GM18858 (cell line): Measurements from ENCODE around the gene MVB12B.
"Not testable (repeated sequence)": the region's sequence is repeated elsewhere in the genome, so short reads cannot be mapped to it uniquely, and the experiment has no call there.

Experiments
- ATAC-seq: cut with Tn5 transposase; IDR thresholded peaks from one replicate; pipeline ENCODE4 v1.9.1; 2021; ENCODE audit not compliant: unreplicated experiment

MVB12B gene, protein sequence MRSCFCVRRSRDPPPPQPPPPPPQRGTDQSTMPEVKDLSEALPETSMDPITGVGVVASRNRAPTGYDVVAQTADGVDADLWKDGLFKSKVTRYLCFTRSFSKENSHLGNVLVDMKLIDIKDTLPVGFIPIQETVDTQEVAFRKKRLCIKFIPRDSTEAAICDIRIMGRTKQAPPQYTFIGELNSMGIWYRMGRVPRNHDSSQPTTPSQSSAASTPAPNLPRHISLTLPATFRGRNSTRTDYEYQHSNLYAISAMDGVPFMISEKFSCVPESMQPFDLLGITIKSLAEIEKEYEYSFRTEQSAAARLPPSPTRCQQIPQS

DNA sequence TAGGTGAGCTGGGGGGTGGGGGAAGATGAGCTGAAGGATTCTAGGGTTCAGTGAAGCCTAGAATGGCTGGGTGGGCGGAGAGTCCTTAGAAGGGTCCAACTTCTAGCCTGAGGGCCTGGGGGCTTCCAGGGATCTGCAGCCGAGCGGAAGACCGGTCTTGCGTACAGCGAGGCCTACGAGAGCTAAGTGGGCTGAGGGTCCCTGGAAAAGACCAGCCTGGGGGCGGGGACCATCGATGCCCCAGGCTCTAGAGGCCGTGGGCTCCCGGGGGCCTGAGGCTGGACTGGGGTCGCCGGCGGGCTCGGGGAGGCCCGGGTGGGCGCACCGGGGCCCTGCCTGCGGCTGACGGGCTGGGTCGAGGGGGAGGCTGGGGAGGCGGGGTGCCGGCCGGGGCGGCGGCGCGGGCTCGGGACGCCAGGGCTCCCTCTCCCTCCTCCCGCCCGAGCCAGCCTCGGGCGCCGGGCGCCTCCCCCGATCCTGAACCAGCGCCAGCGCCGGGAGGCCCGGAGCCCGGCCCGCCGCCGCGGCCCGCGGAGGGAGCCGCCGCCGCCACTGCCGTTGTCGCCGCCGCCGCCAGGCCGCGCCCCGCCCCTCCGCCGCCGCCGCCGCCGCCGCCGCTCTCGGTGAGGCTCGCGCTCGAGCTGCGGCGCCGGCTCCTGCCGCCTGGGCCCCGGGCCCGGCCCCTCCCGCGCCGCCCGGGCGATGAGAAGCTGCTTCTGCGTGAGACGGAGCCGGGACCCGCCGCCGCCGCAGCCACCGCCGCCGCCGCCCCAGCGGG is at the start of gene MVB12B:
Gene MVB12B (plus strand): TSS at position 602 of the 778 bp plus-strand sequence. CDS start 101 bp downstream, at position 703.
- ATAC-seq, result no peak

DNA sequence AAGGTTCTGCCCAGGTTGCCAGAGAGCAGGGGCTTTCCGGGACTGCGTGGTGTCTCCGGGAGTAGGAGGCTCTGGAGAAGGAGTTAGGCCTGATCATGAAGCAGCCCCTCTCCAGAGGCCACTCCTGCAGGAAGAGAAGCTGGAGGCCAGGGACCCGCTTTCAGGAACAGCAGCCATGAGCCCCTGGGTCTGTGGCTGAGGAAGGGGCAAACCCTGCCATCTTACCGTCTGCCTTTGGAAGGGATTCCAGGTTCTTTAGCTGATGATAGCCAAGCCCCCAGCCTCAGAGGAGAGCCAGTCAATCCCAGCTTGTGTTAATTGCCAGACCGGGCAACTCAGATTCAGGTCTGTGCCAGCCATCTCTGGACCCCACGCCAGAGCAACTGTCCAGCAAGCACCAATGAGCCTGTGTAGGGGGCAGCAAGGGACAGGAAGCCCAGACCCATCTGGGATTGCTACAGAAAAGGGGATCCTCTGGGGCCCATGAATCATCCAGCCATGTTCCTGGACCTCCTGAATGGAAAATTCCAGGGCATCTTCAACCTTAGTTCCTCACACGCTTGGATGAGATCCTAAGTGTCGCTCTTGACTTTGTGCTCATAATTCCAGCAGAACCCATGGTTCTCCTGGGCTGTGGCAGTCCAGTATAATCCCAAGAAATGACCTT is 42.7 kb upstream of the MVB12B start:
- ATAC-seq, result no peak

DNA sequence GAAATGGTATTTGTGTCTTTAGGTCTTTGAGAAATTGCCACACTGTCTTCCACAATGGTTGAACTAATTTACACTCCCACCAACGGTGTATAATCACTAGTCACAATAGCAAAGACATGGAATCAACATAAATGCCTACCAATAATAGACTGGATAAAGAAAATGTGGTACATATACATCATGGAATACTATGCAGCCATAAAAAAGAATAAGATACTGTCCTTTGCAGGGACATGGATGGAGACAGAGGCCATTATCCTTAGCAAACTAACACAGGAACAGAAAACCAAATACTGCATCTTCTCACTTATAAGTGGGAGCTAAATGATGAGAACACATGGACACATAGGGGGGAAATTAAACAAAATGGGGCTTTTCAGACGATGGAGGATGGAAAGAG is 41.0 kb upstream of the MVB12B start:
- ATAC-seq, result not testable (repeated sequence)

DNA sequence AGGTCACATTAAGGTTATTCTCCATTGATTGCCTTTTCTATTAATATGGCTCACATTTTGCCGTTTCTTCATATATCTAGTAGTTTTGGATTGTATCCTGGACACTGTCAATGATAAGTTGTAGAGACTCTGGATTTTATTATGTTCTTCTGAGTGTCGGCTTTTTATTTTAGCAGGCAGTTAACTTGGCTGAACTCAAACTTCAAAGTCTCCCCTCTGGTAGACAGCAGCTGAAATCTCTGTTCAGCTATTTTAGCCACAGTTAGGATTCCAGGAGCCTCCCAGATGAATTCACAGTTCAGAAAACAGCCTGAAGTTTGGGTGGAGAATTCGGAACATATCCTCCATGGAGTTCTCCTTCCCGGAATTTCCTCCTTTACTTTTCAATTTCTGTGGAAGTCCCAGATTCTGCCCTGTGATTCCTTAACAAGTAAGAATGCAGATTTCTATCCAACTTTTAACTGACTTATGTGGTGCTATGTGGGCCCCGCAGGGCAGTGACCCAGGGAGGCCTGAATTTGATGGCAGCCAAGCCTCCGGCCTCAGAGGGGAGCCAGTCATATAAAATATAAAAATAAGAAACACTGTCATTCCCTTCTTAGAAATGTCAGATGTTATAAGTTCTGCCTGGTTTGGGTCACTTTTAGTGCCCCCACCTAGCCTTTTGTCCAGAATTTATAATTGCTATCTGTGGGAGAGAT is 39.3 kb upstream of the MVB12B start:
- no peak for ATAC-seq

DNA sequence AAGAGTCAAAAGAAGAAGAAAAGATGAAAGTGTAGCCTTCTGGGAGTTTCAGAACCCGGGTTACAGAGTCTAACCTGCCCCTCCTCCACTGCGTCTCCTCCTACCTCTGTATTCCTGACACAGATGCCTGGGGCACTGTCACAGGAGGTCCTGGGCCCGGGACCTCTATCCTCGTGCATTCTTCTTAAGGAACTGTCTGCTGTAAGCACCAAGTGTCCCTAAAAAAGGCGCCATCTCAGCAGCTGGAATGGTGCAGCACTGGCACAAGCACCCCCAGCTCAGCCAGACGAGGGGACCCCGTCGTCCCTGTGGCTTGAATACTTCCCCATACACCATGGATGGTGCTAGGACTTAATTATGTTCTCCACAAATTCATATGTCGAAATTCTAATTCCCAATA is 35.8 kb upstream of the MVB12B start:
- no peak for ATAC-seq

DNA sequence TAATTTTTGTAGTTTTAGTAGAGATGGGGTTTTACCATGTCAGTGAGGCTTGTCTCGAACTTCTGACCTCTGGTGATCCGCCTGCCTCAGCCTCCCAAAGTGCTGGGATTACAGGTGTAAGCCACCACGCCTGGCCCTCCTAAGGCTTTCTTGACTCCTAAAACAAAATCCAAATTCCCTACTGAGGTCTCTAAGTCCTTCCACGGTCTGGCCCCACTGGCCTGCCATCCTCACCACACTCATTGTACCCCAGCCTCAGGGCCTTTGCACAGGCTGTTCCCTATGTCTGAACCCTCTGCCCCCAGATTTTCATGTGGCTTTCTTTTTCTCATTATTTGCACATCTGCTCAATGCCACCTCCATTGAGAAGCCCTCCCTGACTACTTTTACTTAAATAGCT is 34.7 kb upstream of the MVB12B start:
- no peak for ATAC-seq

DNA sequence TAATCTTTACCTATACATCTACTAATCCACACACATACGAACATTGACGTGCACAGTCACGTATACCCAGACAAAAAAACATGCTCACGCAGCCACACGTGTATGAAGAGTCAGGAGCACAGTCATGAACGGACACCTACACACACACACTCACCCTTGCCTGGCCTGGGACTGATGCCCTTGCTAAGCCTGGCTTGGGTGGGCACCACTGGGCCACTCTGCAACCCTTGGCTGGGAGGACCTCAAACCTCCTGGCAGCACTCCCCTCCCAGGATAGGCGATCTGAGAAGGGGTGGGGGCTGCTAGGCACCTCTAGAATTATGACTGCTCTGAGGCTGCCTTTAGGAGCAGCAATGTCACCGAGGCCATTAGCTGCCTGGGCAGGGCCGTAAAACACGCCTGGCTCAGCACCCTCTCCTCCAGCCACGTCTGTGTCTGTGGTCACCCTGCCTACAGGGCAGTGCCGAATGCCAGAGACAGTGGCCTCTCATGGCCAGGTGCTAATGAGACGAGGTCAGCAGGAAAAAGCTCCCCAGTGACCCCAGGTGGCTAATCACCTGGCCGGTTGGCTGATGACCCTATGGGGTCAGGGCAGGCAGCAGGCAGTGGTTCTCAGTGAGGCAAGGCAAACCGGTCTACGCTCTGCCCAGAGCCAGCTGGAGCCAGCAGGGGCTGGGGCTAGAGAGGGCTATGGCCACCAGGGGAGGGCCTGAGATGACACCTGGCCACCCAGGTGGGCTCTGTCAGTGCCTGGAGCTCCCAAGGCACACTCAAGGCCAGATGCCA is 33.7 kb upstream of the MVB12B start:
- no peak for ATAC-seq

DNA sequence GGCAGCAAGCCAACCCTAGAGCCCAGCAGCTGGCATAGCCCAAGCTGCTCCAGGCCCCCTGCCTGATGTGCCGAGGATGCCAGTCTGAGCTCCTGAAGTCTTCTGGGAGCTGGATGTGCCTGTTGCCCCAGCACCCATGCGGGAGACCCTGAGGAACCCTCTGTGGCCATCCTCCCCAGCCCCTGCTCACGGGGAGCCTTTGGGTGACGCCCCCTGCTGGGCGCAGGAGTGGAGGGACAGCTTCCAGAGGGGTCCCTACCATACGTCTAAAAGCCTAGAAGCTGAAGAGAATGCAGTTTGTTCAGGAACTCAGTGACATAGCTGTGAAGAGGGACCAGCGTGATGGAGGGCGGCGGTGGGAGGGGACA is 33.1 kb upstream of the MVB12B start:
- ATAC-seq, result no peak

DNA sequence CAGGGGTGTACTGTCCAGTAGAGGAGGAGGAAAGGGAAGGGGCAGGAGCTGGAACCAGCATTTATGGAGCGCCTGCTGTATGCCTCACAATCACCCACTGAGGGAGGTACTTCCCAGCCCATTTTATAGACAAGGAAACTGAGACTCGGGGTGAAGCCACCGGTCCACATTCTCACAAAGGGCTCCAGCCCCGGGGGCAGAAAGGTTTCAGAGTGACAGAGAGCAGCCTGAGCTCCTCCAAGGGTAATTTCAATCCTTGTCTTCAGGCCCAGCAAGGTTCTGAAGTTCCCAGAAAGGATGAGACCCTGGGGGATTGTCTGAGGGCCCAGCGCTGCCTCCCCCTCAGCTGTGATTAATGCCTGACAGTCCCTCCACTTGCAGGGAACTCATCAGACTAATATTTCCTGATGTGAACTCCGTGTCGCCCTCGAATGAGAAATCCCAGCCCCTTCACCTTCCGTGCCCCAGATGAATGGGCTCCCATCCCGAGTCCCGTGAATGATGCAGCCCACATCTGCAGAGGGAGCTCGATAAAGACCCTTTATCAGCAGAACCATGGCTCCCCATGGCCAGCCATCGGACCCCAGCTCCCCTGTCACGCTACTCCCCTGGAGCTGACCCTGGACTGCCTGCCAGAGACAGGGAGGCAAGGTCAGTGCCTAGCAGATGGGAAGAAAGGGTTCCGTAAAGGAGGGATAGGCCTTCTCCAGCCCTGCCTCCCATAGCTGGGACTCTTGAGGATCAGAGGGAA is 32.1 kb upstream of the MVB12B start:
- ATAC-seq, result no peak

DNA sequence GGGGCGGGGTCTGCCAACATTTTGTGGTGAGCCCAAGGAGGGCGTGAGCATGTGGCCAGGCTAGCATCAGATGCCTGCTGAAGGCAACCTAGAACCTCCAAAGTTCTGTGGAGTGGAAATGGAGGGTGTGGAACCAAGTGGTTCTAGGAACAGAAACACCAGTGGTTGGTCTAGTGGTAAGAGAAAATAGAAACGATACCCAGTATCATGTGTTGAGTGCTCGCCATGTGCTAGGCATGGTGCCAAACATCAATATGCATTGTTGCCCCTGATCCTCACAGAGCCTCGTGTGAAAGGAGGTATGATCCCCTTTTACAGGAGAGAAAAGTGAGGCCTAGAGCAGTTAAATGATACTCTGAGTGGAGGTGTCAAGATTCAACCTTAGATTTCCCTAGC is 31.5 kb upstream of the MVB12B start:
- ATAC-seq, result no peak

DNA sequence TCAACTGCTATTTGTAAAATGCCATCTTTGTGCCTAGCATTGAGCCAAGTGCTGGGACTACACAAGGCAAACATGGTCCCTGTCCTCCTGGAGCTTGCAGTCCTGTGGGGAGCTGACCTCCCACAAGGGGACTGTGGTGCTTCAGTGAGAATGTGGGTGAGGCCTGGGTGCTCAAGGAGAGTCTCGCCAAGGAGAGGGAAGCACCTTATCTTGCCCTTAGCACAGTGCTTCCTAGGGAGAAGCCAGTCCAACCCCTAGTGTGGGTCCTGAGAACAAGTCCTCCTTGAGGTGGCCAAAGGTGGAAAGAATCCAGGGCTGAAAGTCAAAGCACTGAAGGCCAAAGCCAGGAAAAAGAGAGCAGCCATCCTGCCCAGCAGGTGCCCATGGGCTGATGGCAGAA is 31.1 kb upstream of the MVB12B start:
- no peak for ATAC-seq

DNA sequence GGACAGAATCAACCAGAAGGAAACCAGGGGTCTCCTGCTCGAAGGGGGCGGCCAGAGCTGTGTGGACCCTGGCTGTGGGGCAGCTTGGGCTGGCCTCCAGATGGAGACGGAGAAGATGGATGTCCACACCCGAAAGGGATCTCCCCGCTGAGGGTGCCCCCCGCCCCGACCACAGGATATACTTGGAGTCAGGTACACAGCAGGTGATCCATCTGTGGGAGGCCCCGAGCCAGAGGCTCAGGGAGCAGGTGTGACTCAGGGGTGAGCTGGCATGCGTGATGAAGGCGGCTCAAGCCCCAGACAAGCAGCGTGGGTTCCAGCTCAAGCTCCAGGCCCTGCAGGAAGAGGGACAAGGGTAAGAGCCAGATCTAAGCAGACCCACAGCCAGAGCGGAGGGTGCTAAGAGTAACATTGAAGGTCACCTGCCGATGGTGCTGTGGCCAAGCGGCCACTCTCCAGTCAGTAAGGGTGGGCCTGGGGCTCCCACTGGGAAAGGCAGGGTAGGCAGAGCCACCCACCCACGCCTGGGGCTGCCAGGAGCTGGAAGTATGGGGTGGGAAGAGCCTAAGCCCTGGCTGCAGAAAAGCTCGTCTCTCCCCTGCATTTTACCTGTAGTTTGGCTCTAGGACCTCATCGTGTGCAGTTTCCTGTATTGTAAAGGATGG is 30.6 kb upstream of the MVB12B start:
- ATAC-seq, result no peak

DNA sequence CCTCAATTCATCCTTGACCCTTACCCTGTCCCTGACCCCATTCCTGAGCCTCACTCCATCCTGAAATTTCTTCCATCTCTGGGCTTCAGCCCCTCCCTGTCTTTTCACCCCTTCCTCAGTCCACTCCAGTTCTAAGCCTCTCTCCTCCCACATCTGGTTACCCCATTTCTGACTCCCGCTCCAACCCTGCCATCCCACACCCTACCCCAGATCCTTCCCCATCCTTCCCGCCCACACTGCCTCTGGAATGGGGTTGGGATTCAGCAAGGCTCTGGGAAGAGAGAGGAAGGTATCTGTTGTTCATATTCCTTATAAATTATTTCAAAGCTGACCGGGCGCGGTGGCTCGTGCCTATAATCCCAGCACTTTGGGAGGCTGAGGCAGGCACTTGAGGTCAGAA is 29.9 kb upstream of the MVB12B start:
- no peak for ATAC-seq

DNA sequence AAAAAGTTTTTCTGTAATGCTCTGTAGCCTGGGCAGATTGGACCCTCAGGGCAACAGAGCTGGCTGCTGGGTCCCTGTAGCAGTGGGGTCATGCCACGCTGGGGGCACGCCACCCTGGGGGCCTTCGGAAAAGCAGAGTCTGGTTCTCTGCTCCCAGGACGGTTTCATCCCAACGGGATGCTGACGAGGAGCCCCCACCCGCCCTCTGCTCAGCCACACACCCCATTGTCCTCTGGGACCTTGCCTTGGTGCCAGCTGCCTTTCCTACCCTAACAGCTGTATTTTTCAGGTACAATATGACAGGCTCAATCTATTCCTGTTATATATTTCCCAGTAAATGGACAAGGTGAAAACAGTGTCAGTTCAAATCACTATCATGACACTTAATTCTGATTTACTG is 29.0 kb upstream of the MVB12B start:
- ATAC-seq, result no peak

DNA sequence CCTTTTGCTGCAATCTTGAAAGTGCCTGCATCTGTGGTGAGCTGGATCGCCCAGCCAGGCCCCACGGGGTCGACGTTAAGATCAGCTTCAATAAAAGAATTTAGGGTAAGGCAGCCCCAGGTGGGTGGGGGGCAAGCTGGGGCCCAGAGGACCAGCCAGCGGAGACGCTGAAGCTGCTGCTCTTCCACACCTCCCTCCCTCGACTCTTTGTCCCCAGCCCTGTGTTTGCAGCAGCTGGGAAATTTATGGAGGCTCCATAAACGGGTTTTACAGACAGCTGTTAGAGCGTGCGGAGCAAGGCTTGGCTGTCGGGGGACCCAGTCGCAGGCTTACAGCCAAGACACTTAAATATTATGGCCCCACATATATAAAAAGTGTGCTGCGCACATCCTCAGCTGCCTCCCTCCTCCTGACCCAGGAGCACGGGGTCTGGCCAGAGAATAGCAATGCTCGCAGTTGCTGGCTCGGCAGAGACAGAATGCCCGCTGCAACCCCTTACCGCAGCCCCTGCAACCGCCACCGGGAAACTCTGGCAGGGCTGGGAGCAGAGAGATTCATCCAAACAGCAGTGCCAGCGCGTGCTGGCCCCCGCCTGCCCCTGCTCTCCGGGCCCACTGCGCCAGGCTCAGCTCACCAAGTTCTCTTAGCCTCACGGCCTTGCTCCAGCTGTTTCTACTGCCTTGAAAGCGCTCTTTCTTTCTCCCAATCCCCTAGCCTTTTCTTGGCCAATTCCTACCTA is 28.4 kb upstream of the MVB12B start:
- ATAC-seq, result no peak

DNA sequence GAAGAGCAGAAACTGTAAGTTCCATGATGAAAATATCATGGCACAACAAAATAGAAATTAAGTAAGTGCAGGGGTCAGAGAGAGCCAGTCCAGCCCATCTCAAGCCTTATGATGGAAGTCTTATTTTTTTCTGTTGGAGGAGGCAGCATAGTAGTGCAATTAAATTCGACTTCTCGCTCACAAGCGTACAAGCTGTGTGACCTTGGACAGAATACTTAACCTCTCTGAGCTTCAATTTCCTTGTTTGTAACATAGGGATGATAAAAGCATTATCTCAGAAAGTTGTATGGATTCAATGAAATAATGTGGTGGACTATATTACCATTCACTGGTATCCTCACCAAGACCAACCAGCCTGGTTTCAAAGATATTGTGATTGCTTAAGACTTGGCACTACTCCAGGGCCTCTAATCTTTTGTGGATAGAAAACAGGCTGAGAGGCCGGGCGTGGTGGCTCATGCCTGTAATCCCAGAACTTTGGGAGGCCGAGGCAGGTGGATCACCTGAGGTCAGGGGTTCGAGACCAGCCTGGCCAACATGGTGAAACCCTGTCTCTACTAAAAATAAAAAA is 26.8 kb upstream of the MVB12B start:
- ATAC-seq, result no peak

DNA sequence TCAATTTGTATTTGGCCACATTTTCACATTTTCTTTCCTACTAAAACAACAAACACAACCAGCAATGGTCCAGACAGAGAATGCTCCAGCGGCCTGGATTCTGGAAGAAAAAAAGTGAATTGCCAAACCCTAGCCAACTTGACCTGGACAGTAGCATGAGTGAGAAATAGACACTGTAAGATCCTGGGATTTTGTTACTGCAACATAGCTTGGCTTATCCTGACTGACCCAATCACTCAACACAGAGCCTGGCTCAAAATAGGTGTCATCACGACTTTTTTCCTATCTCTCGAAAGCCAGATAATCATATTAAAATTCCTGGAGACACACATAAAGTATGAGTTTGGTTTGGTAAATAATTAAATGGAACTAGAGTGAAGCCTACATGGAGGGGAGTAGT is 25.4 kb upstream of the MVB12B start:
- ATAC-seq, result no peak

DNA sequence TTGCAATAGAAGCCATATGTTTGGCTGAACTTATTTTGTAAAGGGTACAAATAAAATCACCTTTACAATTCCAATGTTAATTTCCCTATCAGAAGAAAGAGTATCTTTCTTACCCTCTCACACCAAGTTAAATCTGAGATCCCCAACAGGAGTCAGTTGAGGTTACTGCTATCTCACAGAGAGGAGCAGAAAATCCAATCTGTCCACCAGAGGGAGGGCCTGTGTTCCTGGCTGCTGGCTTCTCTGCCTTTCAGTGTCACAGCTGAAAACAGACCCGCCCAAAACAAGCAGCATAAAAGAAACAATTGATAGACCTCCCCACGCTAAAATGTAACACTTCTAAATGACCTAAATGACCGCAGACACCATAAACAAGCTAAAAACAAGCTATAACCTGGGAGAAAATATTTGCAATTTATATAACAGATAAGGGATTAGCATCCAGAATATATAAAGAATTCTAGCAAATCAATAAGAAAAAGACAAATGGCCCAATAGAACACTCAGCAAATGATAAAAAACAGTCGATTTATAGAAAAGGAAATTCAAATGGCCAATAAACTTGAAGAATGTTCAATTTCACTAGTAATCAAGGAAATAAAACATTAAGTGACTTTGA is 24.5 kb upstream of the MVB12B start:
- no peak for ATAC-seq
